IPS DF 4.7 (cell line): ENCODE results near the gene CEL.
"Not testable (repeated sequence)": the region's sequence is repeated elsewhere in the genome, so short reads cannot be mapped to it uniquely, and the experiment has no call there.

Experiments
- DNase-seq: peaks from one replicate; pipeline ENCODE4 v3.0.0-alpha.2; 2013; ENCODE audit warnings: low spot score; ENCODE audit errors: extremely low read depth

The CEL gene

DNA sequence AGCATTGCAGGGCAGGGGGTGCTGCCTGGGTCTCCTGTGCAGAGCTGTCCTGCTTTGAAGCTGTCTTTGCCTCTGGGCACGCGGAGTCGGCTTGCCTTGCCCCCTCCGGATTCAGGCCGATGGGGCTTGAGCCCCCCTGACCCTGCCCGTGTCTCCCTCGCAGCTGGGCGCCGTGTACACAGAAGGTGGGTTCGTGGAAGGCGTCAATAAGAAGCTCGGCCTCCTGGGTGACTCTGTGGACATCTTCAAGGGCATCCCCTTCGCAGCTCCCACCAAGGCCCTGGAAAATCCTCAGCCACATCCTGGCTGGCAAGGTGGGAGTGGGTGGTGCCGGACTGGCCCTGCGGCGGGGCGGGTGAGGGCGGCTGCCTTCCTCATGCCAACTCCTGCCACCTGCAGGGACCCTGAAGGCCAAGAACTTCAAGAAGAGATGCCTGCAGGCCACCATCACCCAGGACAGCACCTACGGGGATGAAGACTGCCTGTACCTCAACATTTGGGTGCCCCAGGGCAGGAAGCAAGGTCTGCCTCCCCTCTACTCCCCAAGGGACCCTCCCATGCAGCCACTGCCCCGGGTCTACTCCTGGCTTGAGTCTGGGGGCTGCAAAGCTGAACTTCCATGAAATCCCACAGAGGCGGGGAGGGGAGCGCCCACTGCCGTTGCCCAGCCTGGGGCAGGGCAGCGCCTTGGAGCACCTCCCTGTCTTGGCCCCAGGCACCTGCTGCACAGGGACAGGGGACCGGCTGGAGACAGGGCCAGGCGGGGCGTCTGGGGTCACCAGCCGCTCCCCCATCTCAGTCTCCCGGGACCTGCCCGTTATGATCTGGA, 2.7 kb downstream of the CEL start:
- no peak for DNase-seq

- no peak for DNase-seq
Measured at GRCh38 chr9:133065070-133065388, 3.2 kb downstream of the CEL start.

DNA sequence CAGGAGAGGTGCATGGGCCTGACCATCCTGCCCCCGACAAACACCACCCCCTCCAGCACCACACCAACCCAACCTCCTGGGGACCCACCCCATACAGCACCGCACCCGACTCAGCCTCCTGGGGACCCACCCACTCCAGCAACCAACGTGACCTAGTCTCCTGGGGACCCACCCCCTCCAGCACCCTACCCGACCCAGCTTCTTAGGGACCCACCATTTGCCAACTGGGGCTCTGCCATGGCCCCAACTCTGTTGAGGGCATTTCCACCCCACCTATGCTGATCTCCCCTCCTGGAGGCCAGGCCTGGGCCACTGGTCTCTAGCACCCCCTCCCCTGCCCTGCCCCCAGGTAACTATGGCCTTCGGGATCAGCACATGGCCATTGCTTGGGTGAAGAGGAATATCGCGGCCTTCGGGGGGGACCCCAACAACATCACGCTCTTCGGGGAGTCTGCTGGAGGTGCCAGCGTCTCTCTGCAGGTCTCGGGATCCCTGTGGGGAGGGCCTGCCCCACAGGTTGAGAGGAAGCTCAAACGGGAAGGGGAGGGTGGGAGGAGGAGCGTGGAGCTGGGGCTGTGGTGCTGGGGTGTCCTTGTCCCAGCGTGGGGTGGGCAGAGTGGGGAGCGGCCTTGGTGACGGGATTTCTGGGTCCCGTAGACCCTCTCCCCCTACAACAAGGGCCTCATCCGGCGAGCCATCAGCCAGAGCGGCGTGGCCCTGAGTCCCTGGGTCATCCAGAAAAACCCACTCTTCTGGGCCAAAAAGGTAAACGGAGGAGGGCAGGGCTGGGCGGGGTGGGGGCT, 4.6 kb downstream of the CEL start:
- DNase-seq, result no peak

DNA sequence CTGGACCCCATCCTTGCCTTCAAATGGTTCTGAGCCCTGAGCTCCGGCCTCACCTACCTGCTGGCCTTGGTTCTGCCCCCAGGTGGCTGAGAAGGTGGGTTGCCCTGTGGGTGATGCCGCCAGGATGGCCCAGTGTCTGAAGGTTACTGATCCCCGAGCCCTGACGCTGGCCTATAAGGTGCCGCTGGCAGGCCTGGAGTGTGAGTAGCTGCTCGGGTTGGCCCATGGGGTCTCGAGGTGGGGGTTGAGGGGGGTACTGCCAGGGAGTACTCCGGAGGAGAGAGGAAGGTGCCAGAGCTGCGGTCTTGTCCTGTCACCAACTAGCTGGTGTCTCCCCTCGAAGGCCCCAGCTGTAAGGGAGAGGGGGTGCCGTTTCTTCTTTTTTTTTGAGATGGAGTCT, 5.2 kb downstream of the CEL start:
- DNase-seq, result no peak

DNA sequence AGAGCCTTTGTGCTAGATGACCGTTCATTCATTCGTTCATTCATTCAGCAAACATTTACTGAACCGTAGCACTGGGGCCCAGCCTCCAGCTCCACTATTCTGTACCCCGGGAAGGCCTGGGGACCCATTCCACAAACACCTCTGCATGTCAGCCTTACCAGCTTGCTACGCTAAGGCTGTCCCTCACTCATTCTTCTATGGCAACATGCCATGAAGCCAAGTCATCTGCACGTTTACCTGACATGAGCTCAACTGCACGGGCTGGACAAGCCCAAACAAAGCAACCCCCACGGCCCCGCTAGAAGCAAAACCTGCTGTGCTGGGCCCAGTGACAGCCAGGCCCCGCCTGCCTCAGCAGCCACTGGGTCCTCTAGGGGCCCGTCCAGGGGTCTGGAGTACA, 6.0 kb downstream of the CEL start:
- DNase-seq, result no peak

DNA sequence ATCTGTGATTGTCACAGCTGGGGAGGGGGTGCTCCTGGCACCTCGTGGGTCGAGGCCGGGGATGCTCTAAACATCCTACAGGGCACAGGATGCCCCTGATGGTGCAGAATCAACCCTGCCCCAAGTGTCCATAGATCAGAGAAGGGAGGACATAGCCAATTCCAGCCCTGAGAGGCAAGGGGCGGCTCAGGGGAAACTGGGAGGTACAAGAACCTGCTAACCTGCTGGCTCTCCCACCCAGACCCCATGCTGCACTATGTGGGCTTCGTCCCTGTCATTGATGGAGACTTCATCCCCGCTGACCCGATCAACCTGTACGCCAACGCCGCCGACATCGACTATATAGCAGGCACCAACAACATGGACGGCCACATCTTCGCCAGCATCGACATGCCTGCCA, 6.7 kb downstream of the CEL start:
- DNase-seq, result not testable (repeated sequence)

- not testable (repeated sequence) for DNase-seq
Measured at GRCh38 chr9:133070500-133070961, 8.8 kb downstream of the CEL start.

DNA sequence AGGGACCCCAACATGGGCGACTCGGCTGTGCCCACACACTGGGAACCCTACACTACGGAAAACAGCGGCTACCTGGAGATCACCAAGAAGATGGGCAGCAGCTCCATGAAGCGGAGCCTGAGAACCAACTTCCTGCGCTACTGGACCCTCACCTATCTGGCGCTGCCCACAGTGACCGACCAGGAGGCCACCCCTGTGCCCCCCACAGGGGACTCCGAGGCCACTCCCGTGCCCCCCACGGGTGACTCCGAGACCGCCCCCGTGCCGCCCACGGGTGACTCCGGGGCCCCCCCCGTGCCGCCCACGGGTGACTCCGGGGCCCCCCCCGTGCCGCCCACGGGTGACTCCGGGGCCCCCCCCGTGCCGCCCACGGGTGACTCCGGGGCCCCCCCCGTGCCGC, 9.2 kb downstream of the CEL start:
- DNase-seq, result not testable (repeated sequence)

- DNase-seq, result no peak
Measured at GRCh38 chr9:133071484-133072150, 9.8 kb downstream of the CEL start.

- not testable (repeated sequence) for DNase-seq
Measured at GRCh38 chr9:133072210-133072609, 10.4 kb downstream of the CEL start.

DNA sequence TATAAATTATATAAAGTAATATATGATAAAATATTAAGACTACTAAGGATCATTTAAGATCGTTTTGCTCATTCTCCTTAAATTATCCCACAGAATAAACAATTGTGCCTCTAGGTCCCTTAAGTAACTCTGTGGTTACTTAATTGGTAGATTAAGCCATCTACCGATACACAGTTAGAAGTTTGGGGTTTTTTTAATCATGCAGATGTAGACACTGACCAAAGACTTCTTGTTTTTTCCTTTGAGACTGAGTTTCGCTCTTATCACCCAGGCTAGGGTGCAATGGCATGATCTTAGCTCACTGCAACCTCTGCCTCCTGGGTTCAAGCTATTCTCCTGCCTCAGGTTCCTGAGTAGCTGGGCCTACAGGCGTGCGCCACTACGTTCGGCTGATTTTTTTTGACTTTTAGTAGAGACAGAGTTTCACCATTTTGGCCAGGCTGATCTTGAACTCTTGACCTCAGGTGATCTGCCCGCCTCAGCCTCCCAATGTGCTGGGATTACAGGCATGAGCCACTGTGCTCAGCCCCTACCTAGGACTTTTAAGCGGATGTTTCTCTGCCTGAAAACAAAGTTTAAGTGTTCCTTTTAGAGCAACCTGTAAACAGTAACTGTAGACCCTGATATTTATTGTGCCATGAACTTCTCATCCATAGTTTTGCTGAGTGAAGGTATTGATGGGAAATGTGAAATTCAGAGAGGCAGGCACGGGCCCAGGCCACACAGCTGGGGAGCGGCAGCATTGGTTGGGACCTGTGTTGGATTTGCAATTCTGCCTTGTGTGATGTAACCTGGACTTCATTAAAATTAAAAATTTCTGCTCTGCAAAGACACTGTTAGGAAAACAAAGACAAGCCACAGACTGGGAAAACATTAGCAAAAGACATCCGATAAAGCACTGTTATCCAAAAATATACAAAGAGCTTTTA, 11.6 kb downstream of the CEL start:
- DNase-seq, result no peak

DNA sequence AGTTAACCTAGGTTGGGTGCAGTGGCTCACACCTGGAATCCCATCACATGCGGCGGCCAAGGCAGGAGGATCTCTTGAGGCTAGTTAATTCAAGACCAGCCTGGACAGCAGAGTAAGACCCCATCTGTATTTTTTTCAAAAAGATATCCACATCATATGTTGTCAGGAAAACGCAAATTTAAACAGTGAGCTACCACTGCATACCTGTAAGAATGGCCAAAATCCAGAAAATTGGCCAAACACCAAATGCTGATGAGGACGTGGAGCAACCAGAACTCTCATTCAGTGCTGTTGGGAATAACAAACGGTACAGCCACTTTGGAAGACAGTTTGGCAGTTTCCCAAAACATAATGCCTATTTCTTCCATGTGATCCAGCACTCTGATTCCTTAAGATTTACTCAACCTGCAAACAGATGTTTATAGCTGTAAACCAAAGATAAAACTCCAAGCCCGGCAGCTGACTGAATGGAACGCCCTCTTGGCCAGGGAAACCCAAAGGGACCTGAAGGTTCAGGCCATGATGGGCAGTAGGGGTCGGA, 12.4 kb downstream of the CEL start:
- DNase-seq, result no peak

- DNase-seq, result no peak
Measured at GRCh38 chr9:133075925-133076630, 14.3 kb downstream of the CEL start.

DNA sequence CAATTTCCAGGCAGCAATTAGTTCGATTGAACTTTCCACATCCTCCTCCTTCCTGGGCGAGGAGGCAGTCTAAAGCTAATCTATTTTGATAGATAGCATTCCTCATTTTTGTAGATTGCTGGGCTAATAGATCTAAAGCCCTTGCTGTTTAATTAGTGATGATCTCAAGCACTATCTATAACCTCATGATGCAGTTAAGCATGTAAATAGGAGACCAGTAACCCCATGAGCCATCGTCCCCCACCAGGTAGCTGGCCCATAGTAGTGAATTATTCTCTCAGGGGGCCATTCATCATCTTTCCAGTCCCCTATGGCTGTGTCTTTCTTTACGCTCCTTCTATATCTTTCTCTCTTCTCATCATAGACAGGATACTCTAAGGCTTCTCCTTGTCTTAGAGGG, 14.9 kb downstream of the CEL start:
- DNase-seq, result no peak

GRCh38 chr9:133078486-133078885, 16.7 kb downstream of the CEL start:
- no peak for DNase-seq

GRCh38 chr9:133080161-133080560, 18.4 kb downstream of the CEL start:
- no peak for DNase-seq

- not testable (repeated sequence) for DNase-seq
Measured at GRCh38 chr9:133080786-133081779, 19.3 kb downstream of the CEL start.

DNA sequence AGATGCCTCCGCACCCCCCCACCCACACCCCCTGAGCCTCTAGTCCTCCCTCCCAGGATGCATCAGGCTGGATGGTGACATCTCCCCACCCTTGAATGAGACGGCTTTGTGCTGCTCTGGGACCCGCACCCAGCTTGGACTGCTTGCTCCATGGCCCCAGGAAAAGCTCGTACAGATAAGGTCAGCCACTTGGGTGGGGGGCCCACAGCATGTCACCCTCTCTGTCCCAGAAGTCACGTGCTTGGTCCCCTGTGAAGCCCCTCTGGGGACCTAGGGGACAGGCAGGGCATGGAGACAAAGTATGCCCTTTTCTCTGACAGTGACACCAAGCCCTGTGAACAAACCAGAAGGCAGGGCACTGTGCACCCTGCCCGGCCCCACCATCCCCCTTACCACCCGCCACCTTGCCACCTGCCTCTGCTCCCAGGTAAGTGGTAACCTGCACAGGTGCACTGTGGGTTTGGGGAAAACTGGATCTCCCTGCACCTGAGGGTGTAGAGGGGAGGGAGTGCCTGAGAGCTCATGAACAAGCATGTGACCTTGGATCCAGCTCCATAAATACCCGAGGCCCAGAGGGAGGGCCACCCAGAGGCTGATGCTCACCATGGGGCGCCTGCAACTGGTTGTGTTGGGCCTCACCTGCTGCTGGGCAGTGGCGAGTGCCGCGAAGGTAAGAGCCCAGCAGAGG, 20.3 kb downstream of the CEL start:
- DNase-seq, result not testable (repeated sequence)
